Measurements from ENCODE around the gene NCBP2.

The NCBP2 gene

DNA sequence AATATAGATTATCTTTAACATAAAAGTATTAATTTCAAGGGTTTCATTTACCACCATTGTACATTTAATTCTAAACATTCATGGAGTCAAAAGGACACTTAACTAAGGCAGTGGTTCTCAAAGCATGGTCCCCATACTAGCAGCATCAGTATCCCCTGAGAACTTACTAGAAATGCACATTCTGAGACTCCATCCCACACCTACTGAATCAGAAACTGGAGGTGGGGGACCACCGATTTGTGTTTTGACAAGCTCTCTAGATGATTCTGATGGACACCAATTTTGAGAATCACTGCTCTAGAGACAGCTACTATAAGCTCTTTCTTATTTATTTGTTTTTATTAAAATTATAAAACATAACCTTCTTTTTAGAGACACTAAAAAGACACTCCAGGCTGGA, 40.6 kb downstream of the NCBP2 start:
- Histone ChIP-seq H3K4me3 (no peak overlapping the region), H3K27ac (no peak overlapping the region)
- TF ChIP-seq, protein P1, sequence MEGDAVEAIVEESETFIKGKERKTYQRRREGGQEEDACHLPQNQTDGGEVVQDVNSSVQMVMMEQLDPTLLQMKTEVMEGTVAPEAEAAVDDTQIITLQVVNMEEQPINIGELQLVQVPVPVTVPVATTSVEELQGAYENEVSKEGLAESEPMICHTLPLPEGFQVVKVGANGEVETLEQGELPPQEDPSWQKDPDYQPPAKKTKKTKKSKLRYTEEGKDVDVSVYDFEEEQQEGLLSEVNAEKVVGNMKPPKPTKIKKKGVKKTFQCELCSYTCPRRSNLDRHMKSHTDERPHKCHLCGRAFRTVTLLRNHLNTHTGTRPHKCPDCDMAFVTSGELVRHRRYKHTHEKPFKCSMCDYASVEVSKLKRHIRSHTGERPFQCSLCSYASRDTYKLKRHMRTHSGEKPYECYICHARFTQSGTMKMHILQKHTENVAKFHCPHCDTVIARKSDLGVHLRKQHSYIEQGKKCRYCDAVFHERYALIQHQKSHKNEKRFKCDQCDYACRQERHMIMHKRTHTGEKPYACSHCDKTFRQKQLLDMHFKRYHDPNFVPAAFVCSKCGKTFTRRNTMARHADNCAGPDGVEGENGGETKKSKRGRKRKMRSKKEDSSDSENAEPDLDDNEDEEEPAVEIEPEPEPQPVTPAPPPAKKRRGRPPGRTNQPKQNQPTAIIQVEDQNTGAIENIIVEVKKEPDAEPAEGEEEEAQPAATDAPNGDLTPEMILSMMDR (IDR thresholded peaks at IDR 0.05): no peak
- no peak for DNase-seq (ENCODE audit: low spot score)

DNA sequence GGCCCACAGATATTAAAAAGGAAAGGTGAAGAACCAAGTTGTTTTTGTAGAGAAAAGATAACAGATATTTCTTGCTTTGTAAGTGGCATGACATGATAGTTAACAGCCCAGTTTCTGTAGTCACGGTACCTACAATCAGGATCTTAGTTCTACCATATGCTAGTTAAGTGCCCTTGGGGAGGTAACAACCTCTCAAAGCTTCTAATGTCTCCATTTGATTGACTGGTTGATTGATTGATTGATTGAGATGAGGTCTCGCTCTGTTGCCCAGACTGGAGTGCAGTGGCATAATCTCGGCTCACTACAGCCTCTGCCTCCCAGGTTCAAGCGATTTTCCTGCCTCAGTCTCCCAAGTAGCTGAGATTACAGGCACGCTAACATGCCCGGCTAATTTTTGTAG, 46.1 kb downstream of the NCBP2 start:
- TF ChIP-seq, protein P1 (IDR thresholded peaks at IDR 0.05): no peak
- H3K27ac ChIP-seq: no peak overlapping the region

DNA sequence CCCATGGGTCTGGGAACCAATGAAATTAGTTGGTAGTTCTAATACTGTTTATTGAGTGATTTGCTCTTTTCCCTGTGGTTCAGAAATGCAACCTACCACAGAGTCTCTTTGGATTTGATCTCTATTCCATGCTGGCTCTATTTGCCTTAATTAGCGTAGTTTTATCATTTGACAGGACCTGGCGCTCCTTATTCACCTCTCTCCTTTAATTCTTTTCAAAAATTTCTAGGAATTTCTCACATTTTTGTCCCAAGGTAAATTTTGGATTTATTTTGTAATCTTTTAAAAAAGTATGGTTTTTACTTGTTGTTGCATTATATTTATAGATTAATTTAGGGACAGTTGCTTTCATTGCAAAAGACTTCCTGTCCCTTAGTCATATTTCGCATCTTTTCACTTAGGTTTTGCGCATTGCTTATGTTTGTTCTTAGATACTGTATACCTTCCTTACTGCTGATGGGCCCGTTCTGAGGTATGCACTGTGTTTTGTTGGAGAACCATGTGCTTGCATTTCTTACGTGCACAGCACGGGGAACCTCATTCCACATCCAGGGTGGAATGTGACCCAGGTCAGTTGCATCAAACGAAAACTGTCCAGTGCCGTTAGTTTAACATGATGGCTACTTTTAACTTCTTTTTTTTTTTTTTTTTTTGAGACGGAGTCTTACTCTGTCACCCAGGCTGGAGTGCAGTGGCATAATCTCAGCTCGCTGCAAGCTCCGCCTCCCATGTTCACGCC, 47.6 kb downstream of the NCBP2 start:
- Histone ChIP-seq H3K4me3 (no peak overlapping the region), H3K27ac (no peak overlapping the region)
- no peak for DNase-seq (ENCODE audit: low spot score)
- TF ChIP-seq, protein P1 (IDR thresholded peaks at IDR 0.05): no peak

More for the DNA sequence above, 46.1 kb downstream of the NCBP2 start:
- DNase-seq (ENCODE audit: low spot score): no peak
- no peak overlapping the region for H3K4me3 ChIP-seq

DNA sequence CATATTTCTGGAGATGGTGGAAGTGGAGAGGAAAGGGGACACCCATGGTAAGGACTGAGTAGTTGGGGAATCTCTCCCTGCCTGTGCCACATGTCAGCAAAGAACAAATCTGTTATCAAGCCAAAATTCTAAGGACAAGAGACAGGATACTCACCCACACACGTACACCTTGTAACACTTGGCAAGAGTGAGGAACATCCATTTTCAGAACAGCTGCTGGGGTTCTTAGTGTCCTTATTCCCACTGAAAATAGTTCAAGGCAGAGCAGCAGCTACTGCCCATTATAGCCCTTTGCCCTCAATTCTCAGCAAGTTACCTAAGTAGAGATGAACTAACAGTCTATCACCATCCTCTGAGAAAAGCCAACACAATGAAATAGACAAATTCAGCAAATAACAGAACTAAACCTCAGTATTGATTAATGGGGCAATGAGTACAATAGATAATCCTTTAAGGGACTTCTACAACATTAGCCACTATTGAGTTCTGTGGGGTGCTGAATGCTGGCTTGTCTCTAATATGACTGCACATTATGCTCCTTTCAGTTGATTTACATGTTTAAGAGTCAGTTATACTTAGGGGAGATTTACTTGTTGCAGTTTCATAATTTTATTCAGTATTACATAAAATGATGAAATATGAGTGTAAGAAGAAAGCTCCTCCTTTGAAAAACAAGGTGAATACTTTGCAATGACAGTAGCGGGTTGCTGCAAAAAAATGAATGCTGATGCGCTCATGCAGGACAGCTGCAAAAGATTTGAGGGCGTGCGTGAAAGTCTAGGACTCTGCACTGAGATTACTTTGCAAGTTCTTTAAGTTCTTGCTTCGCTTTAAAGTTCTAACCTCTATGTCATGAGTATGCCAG, 52.3 kb downstream of the NCBP2 start:
- no peak for DNase-seq (ENCODE audit: low spot score)
- TF ChIP-seq, protein P1 (IDR thresholded peaks at IDR 0.05): no peak
- H3K27ac ChIP-seq: no peak overlapping the region

DNA sequence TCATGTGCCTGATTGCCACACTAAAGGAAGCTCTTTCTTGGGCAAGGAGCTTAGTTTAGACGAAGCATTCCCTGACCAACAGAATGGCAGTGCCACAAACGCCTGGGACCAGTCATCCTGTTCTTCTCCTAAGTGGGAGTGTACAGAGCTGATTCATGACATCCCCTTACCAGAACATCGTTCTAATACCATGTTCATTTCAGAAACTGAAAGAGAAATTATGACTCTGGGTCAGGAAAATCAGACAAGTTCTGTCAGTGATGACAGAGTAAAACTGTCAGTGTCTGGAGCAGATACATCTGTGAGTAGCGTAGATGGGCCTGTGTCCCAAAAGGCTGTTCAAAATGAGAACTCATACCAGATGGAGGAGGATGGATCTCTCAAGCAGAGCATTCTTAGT, 56.2 kb downstream of the NCBP2 start:
- DNase-seq (ENCODE audit: low spot score): no peak
- H3K4me3 ChIP-seq: no peak overlapping the region
- TF ChIP-seq, protein P1 (IDR thresholded peaks at IDR 0.05): no peak
- no peak overlapping the region for H3K27ac ChIP-seq

More for the DNA sequence above, 52.3 kb downstream of the NCBP2 start:
- no peak overlapping the region for H3K4me3 ChIP-seq

Measured in coronary artery (tissue), 2 donors.